CD4-positive, alpha-beta T cell (primary cell): ENCODE results near the gene HHATL. TPM values are rescaled to one million over a fixed set of nuclear protein-coding genes. Genes with fewer than 3 reads are reported as not detected.

ENCODE experiments used
- ATAC-seq: fragments of 200-7000 bp; cut with Tn5 transposase; one replicate; pipeline ENCODE4 v1.10.0; 2022; ENCODE audit warnings: mild to moderate bottlenecking; ENCODE audit not compliant: poor library complexity
- CTCF ChIA-PET: fragments of 350-600 bp; sonication (Branson Sonifier 250); formaldehyde crosslinking; loops from one replicate; lab custom pipeline; 2021; ENCODE audit warnings: antibody characterized with exemption, inconsistent platforms; lab: Charles Lee
- POLR2A ChIA-PET: fragments of 350-600 bp; sonication (Branson Sonifier 250); formaldehyde crosslinking; loops from one replicate; lab custom pipeline; 2021; ENCODE audit warnings: antibody characterized with exemption, inconsistent platforms; lab: Charles Lee
- DNase-seq, 14 experiments: peaks; one replicate each; pipeline ENCODE4 v3.0.0-alpha.2; 2013 to 2020; ENCODE audit warnings: mixed read lengths in 2 of 14
- H3K27ac ChIP-seq, 2 donors: one replicate each; pipeline versions ENCODE4 v1.5.1 to v1.7.0; 2013; ENCODE audit warnings: low read length in 2 of 2, low read depth in 1 of 2, mild to moderate bottlenecking in 1 of 2
- H3K27me3 ChIP-seq, 2 experiments: 1 replicate in 1 of 2; 2 replicates in 1 of 2; pipeline versions ENCODE4 v1.6.1 to v1.7.0; 2013; ENCODE audit warnings: low read length in 2 of 2, control low read depth in 1 of 2, mild to moderate bottlenecking in 1 of 2, moderate library complexity in 1 of 2; ENCODE audit not compliant: insufficient read depth in 2 of 2, control insufficient read depth in 1 of 2
- H3K36me3 ChIP-seq: one replicate; pipeline ENCODE4 v1.6.1; 2013; ENCODE audit warnings: low read length, control low read depth; ENCODE audit not compliant: insufficient read depth
- H3K4me1 ChIP-seq: one replicate; pipeline ENCODE4 v1.6.1; 2013; ENCODE audit warnings: low read length, control low read depth; ENCODE audit not compliant: insufficient read depth
- H3K4me3 ChIP-seq: one replicate; pipeline ENCODE4 v1.5.1; 2013; ENCODE audit warnings: mild to moderate bottlenecking, low read length, moderate library complexity
- H3K9me3 ChIP-seq, 2 experiments: 1 replicate in 1 of 2; 2 replicates in 1 of 2; pipeline versions ENCODE4 v1.6.1 to v1.7.0; 2013; ENCODE audit warnings: low read length in 2 of 2, mild to moderate bottlenecking in 2 of 2, control low read depth in 1 of 2, moderate library complexity in 1 of 2; ENCODE audit not compliant: control insufficient read depth in 1 of 2, insufficient read depth in 1 of 2
- H3K27ac Mint-ChIP-seq: one replicate; pipeline ENCODE4 v1.8.0; 2020; ENCODE audit warnings: mixed read lengths
- H3K27me3 Mint-ChIP-seq: one replicate; pipeline ENCODE4 v1.8.0; 2021; ENCODE audit warnings: mixed read lengths
- H3K36me3 Mint-ChIP-seq: one replicate; pipeline ENCODE4 v1.8.0; 2021; ENCODE audit warnings: low read depth, mixed read lengths
- H3K4me1 Mint-ChIP-seq: one replicate; pipeline ENCODE4 v1.8.0; 2021; ENCODE audit warnings: low read depth, mixed read lengths
- H3K4me3 Mint-ChIP-seq: one replicate; pipeline ENCODE4 v1.8.0; 2020; ENCODE audit warnings: mild to moderate bottlenecking, mixed read lengths
- H3K9me3 Mint-ChIP-seq: one replicate; pipeline ENCODE4 v1.8.0; 2020; ENCODE audit warnings: mixed read lengths
- CTCF ChIP-seq: fragments of 200-600 bp; IDR thresholded peaks from one replicate; pipeline ENCODE4 v1.8.0; 2022; ENCODE audit warnings: antibody characterized with exemption, mild to moderate bottlenecking
- intact Hi-C, 2 experiments: fragments of 100-400 bp; cut with DNase I in 1 of 2; cut with micrococcal nuclease in 1 of 2; formaldehyde crosslinking; loops; one replicate each; pipeline versions ENCODE4 v1.15.1 to v1.9.0; 2023 to 2025; cut with DNase I, micrococcal nuclease
- total RNA-seq, 174 experiments: library from RNA in 2 of 174; stranded (reverse) in 2 of 174; gene quantifications; one replicate each; pipeline ENCODE4 v1.2.3 and lab custom pipeline; 2021 to 2026

HHATL gene
- total RNA-seq, 2 experiments from 2014 or later, result not detected

GRCh38 chr3:42647821-42648459, 54.7 kb downstream of the HHATL start:
- Mint-ChIP-seq H3K4me1 (peaks cover 27% of the 10 kb centered on the region), H3K36me3 (peaks cover 56% of the 10 kb centered on the region), H3K27ac (peak overlapping the region; percentile 67), H3K9me3 (no peaks in the 10 kb centered on the region), H3K27me3 (no peaks in the 10 kb centered on the region), H3K4me3 (no peak overlapping the region)
- no peak for TF ChIP-seq CTCF
- no peaks in the 10 kb centered on the region for H3K27me3 ChIP-seq
- intact Hi-C loops, result loop anchor here in 1 of 2 experiments (5.0 kb wide), 1 partner anchor 36 kb away; no protein-coding TSS in a partner anchor
- no peak overlapping the region for H3K4me3 ChIP-seq
- H3K27ac ChIP-seq, result no peak overlapping the region
- no peak for DNase-seq
- POLR2A ChIA-PET, result interaction anchor here (0.9 to 1.1 kb wide), 2 partner anchors 9 to 1415 kb away, joined by 3 to 4 read pairs; no protein-coding TSS in a partner anchor
- H3K4me1 ChIP-seq, result peaks cover 8% of the 10 kb centered on the region
- H3K36me3 ChIP-seq, result peaks cover 53% of the 10 kb centered on the region
- H3K9me3 ChIP-seq, result no peaks in the 10 kb centered on the region
- ATAC-seq, result no peak
- CTCF ChIA-PET, result interaction anchor here (1.3 to 2.2 kb wide), 2 partner anchors 11 to 14 kb away, joined by 3 to 5 read pairs; no protein-coding TSS in a partner anchor

Other genes starting within 250 kb of the HHATL start
- gene VIPR1, start 200.2 kb downstream of the HHATL start, total RNA-seq, result 10 to 100 TPM; 66.8 to 67.6 TPM
- gene SEC22C, start 120.8 kb downstream of the HHATL start, total RNA-seq, result 10 to 100 TPM; 73.6 to 75.4 TPM
- gene SS18L2, start 111.9 kb downstream of the HHATL start, total RNA-seq, result 10 to 100 TPM; 47.2 to 53.6 TPM
- 100 to 1,000 TPM; 236 to 249 TPM for gene NKTR, start 102.1 kb downstream of the HHATL start, total RNA-seq
- gene ZBTB47, start 49.1 kb downstream of the HHATL start, total RNA-seq, result under 1 TPM; 0.47 to 0.80 TPM
- not detected for gene KLHL40, start 17.3 kb downstream of the HHATL start, total RNA-seq
- under 1 TPM in 1 of 2 experiments, not detected in 1; 0.38 TPM for gene CCDC13, start 70.5 kb upstream of the HHATL start, total RNA-seq
- 10 to 100 TPM in 1 of 2 experiments, 1 to 10 TPM in 1; 9.3 to 11.3 TPM for gene HIGD1A, start 101.7 kb upstream of the HHATL start, total RNA-seq
- under 1 TPM in 1 of 2 experiments, not detected in 1; 0.42 TPM for gene ACKR2, start 106.6 kb upstream of the HHATL start, total RNA-seq
- gene CYP8B1, start 173.1 kb upstream of the HHATL start, total RNA-seq, result not detected
- 1 to 10 TPM; 2.5 to 2.7 TPM for gene ZNF662, start 203.3 kb upstream of the HHATL start, total RNA-seq